GM19328 (cell line): ENCODE data around the gene C1orf105.
A peak's percentile ranks its signal among the peaks of the same experiment; 100 is the strongest.
"Not testable (repeated sequence)": the region's sequence is repeated elsewhere in the genome, so short reads cannot be mapped to it uniquely, and the experiment has no call there.

ENCODE experiments used
- ATAC-seq: cut with Tn5 transposase; IDR thresholded peaks from one replicate; pipeline ENCODE4 v1.9.1; 2021; ENCODE audit warnings: mild to moderate bottlenecking, moderate library complexity; ENCODE audit not compliant: unreplicated experiment

C1orf105 gene, protein sequence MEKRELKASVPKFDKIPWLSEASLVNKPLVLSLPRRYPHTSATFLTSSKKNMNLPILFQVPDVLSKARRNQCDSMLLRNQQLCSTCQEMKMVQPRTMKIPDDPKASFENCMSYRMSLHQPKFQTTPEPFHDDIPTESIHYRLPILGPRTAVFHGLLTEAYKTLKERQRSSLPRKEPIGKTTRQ

DNA sequence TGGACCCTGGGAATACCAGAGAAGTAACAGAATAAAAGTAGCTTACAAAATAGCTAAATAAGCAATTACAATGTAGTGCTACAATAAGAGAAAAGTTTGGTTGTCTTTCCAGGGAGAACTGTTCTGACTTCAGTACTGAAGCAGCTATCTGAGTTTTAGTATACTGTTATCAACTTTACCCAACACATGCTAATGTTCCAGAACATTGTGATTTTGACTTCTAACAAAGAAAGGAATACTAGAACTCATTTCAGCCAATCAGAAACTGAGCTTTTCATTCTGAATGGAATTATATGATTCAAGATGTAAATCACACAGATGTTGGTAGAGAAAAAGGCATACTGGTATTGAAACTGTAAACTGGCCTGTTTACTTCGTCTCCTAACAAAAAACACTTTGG, at the start of gene C1orf105:
Gene C1orf105, plus strand, starts transcription at position 301 of the 400 bp plus-strand sequence. CDS start 201 bp downstream, outside the sequence.
- ATAC-seq, result no peak

DNA sequence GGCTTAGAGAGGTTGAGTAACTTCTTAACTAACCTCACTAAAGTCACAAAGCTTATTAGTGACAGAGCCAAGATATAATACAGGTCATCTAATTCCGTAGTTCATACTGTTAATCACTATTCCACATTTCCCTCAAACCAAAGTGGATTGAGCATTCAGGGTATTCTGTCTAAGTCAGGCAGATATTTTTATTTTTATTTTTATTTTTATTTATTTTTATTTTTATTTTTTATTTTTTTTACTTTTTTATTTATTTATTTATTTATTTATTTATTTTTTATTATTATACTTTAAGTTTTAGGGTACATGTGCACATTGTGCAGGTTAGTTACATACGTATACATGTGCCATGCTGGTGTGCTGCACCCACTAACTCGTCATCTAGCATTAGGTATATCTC, 48.8 kb upstream of the C1orf105 start:
- not testable (repeated sequence) for ATAC-seq

DNA sequence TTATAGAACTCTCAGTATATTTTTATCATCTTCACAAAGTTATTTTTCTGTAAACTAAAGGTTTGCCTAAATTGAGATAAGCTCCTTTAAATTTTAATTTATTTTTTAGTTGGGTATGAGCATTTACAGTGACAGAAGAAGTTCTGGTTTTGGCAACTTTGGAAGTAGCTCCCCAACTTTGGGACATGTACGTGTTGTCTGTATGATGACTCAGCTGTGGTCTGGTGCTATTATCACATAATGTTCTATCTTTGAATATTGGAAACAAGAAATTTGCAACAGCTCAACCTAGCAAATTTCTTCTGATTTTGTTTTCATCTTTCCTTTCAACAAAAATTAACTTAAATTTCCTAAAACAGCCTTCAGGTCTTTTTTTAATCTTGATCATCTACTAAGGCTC, 46.6 kb upstream of the C1orf105 start:
- ATAC-seq, result no peak

DNA sequence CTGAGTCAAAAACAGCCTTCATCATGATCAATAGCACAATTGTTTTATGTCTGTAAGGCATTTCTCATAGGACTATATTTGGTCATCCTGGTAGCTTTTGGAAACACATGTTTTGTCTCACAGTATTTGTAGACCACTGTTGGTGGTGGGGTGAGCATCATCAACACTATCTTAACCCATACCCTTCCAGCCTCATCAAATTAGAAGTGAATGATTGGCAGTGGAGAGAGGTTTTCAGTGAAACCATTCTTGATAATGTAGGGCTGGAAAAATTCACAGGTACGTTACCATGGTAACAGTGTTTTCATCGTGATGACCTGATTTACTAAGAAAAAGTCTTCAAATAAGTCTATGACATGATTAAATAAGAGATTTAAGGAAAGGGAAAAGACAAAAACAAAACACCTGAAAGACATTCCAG, 45.3 kb upstream of the C1orf105 start:
- no peak for ATAC-seq

DNA sequence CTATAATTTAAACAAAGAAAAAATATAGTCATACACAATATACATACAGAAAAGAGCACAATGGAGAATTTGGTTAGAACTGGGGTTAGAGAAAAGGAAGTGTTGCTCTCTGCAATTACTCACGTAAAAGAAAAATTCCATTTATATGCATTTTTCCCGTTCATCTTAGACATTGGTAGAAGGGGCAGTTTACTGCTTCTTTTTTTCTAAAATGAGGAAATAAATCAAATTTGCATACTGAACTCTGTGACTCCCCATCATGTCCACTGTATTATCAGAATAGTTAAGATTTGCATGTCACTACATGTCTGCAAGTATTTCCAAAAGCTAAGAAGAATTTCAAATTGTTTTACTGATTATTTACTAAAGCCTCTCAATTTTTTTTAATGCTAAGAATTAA, 44.1 kb upstream of the C1orf105 start:
- no peak for ATAC-seq

DNA sequence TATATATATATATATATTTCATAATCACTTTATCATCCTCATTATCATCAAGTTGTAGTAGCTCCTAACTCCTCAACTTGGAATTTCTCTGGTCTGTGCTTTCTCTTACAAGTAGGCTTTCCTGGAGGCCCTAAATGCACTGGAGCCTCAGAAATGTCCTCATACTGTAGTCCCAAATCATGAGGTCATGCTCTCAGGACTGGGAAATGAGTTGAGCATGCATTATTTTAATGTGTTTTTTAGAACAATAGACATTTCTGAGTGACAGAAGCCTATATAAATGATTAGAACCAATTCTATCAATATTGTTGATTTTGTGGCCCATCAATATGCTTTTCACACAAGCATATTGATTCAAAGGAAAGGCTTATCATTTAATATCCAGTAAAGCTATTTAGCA, 42.9 kb upstream of the C1orf105 start:
- no peak for ATAC-seq

DNA sequence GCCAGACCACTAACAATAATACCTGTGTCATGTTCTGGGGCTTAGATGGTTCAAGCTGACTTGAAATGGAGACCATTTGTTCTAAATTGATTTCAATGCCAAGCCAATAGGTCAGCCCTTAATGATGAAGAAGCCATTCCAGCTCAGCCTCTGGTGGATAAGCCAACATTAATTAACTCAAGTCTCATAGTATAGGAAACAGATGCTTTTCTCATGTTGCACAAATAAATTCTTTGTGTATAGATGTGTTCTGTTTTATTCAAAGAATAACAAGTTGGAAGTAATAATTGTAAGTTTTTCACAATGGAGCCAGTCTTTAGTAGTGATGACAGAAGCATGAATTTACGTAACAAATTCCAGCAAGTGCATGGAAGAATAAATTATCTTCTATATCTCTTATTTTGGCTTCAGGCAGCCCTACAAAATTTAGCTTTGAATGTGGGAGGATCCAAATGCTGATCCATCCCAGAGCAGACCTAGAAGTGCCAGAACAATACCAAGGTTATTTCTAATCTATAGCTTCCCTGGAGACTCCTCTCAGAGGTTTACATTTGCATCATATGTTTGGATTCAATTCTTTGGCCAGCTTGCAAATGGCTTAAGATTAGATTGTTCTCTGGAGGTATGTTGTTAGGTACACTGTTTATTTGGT, 42.2 kb upstream of the C1orf105 start:
- ATAC-seq, result no peak

DNA sequence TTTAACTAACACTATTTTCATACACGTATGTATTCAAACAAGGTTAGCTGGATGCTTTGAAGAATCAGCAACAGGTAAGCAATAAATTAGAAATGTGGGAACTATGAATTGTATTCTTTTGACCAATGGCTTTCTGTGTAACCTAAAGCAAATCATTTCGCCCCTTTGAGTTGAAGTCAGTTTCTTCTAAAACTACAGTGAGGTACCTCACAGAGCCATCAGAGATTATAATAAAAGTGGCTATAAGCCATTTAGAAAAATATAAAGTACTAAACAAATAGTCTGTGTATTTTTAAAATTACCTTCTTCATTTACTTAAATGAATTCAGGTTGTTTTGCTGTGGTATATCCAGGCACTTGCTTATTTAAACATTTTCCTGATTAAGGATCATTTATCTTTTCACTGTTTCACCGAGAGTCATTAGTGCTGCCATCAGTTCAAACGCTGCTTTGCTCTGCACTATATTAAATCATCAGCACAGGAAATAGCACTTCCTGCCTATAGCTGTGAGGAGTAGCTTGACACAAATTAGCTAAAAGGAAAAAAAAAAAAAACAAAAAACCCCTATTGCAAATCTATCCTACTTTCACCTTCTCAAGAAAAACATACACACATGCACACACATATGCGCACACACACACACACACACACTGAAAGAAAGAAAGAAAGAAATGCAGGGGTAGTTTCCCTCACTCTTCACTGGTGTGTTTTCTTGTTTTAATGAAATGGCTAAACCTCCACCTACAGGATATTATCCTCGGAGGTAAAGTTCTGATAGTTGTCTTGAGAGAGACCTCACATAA, 39.8 kb upstream of the C1orf105 start:
- ATAC-seq, result no peak

DNA sequence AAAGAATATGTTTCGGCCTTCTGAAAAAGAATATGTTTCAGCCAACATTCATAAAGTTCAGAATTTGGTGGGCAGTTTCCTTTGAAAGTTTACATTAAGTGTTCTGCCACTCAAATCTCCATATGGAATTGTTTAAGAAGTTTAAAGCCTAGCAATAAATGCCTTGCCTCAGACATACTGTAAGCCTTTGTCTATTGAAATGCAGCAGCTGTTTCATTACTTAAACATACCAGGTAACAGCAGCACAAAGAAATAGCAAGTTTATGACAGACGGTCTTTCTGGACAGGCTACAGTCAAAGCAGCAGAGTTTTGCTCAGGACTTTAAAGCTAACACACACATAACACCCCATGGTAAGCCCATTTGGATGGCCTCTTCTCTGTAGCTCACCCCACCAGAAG, 38.5 kb upstream of the C1orf105 start:
- ATAC-seq, result no peak

DNA sequence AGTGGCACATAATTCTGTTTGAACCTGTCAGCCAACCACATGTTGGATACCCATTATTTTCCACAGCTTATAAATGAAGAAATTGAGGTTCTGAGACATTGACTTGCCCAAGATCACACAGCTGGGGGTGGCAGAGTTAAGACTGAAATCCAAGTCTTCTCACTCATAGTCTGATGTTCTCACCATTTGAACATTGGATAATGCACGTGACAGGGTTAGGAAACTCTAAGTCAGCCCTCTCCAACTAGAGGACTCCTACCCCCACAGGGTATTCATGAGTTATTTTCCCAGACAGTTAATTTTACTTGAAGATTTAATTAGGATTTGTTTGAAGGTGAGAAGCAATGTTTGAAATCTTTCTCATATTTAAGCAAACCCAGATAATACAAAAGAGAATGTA, 38.1 kb upstream of the C1orf105 start:
- no peak for ATAC-seq

DNA sequence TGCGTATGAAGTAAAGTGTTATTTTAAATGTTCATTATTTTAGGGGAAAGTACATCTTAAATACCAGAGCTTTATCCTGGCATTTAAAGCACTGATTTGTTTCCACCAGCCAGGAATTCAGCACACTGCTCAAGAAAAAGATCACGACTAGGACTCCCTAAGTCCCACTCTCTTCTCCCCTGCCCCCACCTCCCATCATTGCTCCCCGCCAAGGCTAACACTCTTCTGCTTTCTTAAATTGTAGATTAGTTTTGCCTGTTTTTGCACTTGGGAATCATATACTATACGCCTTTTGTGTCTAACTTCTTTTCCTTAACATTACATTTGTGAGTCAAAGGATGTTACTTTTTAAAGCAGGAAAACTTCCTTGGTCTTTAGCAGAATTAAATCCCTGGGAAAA, 37.5 kb upstream of the C1orf105 start:
- ATAC-seq, result no peak

DNA sequence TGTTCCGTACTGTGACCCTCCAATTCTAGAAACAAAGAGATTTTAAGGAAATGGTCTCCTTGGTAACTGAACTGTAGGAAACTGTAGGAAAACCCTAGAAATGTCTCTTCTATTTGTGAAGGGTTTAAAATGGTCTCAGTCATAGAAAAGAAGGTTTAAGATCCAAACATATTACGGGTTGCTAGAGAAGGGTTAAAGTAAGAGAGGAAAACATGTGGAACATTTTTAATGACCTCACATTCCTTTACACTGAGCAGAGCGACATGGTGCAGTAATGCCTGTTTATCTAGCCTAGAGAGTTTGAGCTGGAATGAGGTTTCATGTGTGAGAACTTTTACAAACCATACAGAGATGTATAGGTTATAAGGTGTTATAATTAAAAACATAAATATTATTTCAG, 36.9 kb upstream of the C1orf105 start:
- no peak for ATAC-seq

DNA sequence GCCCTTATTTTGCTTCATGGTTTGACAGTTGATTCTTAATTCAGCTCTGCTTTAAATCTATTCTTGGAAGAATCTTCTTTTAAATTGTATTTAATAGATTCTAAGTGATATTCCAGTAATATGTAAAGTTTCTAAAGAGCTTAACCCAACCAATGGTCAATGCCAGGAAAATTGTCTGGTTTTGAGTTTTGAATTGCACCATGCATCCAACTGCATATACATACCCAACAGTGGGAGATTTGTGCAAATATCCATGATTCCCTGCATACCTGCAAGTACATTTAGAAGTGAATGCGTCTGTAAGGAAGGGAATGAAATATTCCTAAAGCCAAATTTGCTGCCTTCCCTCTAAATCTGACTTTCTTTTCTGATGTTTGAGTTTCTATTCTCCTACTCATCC, 35.8 kb upstream of the C1orf105 start:
- ATAC-seq, result no peak

DNA sequence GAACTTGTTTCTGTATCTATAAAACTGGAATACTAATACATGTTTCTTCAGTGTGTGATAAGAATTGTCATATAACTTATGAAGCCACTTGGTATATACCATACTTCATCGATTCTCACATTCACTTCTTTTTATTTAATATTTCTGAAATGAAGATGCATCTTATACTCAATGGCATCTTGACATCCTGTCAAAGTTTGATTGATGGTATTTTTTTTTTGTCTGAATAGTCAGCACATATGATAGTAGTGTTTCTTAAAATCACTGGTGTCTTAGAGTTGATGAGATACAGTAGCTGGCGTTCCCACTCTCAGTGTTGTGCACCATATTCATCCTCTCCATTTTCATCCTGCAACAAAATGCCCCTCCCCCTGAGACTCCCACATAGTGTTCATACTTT, 34.4 kb upstream of the C1orf105 start:
- no peak for ATAC-seq

DNA sequence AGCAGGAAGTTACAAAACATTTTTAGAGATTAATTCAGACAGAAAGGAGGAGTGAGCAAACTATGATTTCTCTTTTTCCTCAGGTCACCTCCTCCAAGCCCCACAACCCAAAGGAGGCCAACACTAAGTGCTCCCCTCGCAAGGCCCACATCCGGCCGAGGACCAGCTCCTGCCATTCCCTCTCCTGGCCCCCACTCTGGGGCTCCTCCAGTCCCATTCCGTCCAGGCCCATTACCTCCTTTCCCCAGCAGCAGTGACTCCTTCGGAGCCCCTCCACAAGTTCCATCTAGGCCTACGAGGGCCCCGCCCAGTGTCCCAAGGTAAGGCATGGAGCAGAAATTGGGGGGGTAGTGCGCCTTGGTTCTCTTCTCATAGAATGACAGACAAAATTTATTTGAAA, 32.0 kb upstream of the C1orf105 start:
- no peak for ATAC-seq

DNA sequence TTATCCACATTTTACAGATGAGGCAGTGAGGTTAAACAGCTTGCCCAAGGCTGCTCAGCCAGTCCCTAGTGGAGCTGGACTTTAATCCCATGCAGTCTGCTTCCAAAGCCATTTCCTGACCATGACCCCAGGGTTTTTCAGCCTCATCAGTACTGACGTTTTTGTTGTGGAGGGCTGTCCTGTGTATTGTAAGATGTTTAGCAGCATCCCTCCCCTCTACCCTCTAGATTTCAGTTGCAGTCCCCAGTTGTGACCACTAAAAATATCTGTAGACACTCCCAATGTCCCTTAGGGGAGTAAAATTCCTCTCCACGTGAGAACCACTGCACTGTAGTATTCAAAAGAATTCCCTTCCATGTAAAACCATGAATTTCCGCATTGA, 30.2 kb upstream of the C1orf105 start:
- no peak for ATAC-seq

DNA sequence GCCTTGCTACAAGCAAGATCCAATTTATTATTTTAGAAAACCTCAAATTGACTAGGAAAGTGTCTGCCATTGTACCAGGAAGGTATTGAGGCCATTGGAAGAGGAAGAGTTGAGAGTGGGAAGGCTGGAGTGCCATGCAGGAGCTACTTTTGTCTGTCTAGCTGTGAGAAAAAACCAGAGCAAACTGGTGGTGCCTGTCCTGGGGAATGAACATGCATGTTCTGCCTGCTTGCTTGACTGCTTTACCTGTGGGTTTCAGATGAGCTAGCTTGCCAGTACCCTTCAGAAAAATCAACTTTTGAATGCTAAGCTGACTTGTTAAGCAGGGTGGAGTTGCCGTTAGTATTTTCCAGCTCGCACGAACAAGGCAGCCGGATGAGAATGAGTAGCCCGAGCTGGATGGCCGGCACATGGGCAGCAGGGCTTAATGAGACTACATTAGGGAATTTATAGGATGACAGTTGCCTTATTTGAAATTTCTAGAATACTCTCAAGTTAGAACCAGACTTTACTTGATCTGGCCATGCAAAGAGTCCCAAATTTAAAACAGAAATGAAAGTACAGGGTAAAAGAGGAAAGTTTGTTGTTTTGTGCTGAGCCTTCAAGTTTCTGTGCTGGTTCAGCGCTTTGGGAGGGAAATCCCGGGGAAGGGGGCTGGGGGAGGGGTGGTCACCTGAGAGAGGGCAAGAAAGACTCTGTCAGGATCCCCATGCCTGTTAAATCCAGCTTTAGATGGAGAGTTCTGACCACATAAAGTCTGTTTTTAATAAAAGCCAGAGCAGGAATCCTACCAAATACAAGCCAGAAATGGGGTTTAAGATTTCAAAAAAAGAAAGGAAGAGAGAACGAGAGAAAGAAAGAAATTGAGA, 29.6 kb upstream of the C1orf105 start:
- peak; percentile 50 for ATAC-seq

DNA sequence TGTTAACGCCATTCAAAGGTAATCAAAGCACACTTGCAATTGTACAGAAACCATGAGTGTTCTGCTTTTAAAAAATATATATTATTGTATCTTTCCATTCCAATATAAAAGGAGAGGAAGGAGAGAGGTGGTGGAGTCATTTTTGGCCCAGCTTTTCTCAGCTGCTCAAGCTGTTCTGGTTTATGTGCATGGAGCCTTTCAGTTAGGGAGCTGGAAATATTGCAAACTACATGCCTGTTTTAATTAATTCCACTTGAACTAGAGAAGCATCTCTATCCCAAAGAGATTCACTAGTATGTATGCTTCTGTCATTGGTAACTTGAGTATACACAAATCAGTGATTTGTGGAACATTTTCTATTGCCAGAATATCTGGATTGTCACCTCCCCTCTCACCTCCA, 28.5 kb upstream of the C1orf105 start:
- ATAC-seq, result no peak

DNA sequence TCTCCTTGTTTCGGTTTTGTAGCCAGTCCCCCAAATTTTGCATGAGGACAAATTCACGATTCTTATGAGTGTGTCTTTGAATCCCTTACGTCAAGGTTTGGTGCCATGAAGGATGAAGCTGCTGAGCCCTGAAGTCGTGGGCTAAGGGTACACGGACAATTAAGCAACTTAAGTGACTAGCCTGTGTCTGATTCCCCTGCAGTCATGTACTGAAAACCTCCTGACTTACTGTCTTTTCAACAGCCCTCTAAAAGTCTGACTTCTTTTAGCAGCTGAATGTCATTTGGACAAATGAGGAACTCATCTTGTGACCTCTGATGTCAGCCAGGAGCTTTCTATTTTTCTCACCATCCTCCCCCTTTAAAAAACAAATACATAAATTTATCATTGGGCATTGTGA, 27.1 kb upstream of the C1orf105 start:
- no peak for ATAC-seq

DNA sequence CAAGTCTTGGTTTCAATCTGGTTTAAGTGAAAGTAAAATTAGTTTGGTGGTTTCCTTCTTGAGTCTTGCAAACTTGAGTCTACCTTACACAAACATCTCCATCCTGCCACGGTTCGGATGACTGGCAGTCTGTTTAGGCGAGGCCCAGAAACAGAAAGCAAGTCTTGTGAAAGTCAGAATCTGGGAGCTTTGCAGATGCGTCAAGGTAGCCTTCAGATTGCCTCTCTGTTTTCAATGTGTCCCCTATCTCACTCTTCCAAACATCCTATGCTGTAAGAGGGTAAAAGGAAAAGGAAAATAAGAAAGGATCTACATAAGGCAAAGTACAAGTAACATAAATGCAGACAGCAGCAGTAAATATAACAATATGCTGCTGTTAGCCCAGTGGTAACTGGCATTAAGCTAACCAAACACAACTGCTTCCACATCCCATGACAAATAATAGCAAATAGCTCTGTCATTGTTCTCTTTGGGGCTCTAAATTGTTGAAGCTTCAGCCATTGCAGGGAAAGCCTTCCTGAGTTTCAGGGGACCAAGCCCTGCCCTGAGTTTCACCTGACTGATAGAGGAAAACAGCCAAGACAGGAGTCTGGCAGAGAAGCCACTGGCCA, 26.2 kb upstream of the C1orf105 start:
- peak; percentile 70 for ATAC-seq

DNA sequence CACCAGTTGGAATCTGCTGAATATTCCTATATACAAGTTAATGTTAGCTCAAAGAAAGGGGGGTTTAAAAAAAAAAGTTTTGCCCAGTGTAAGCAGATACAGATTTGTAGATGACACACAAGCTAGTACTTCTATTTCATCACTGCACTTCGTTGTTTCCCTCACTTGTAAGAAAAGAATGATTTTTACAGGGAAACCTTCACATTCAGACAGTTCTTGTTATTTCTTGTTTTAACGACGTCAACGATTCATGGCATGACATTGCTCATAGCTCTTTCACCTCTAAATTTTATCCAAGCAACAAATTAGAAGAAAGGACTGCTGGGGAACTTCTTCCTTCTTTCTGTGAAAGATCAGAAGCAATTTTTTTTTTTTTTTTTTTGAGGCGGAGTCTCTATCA, 25.7 kb upstream of the C1orf105 start:
- ATAC-seq, result no peak
